MG63 (cell line): Measurements from ENCODE around the gene TLNRD1. TPM values are rescaled to one million over a fixed set of nuclear protein-coding genes. Genes with fewer than 3 reads are reported as not detected.
A peak's percentile ranks its signal among the peaks of the same experiment; 100 is the strongest.

Source experiments
- DNase-seq: peaks from one replicate; pipeline ENCODE4 v3.0.0-alpha.2; 2020
- H3K27me3 ChIP-seq: fragments of 250-450 bp; sonication (Bioruptor Pico); 2 replicates; pipeline ENCODE4 v1.5.1; 2020; ENCODE audit warnings: mild to moderate bottlenecking, moderate library complexity
- H3K36me3 ChIP-seq: fragments of 250-450 bp; sonication (Bioruptor Pico); 2 replicates; pipeline ENCODE4 v1.5.1; 2020; ENCODE audit warnings: mild to moderate bottlenecking, moderate library complexity
- H3K4me3 ChIP-seq: fragments of 250-450 bp; sonication (Bioruptor Pico); 2 replicates; pipeline ENCODE4 v1.5.1; 2020; ENCODE audit warnings: mild to moderate bottlenecking, moderate library complexity
- H3K9me3 ChIP-seq: fragments of 250-450 bp; sonication (Bioruptor Pico); 2 replicates; pipeline ENCODE4 v1.5.1; 2020; ENCODE audit warnings: mild to moderate bottlenecking, moderate library complexity
- total RNA-seq: library from RNA; depleted of rRNA; stranded (reverse); fragments of >200 nt; shearing (Covaris generic); gene quantifications from 2 replicates; pipeline ENCODE4 v1.2.3, GENCODE V29; 2014; ENCODE audit warnings: low replicate concordance

Gene TLNRD1
- total RNA-seq, 1 experiment from 2014 or later = 13.9 TPM

DNA sequence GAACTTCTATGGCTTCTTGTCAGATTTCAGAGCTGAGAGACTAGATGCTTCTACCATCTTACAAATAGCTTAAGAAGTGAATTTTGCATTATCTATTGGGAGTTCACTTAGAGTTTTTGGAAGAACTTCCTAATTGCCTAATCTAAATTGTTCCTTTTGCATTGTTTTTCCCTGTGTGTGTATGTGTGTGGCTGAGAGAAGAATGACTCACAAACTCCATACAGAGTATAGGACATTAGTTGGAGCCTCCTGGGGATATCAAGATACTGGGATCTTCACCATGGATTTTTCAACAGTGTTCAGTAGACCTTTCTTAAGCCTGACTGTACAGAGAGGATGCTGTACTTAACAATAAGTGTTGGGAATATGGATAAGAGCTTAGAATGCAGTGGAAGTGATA is 10.9 kb downstream of the TLNRD1 start:
- no peaks in the 10 kb centered on the region for H3K27me3 ChIP-seq
- H3K9me3 ChIP-seq = no peaks in the 10 kb centered on the region
- H3K36me3 ChIP-seq = peaks cover 11% of the 10 kb centered on the region
- no peak for DNase-seq
- no peak overlapping the region for H3K4me3 ChIP-seq

DNA sequence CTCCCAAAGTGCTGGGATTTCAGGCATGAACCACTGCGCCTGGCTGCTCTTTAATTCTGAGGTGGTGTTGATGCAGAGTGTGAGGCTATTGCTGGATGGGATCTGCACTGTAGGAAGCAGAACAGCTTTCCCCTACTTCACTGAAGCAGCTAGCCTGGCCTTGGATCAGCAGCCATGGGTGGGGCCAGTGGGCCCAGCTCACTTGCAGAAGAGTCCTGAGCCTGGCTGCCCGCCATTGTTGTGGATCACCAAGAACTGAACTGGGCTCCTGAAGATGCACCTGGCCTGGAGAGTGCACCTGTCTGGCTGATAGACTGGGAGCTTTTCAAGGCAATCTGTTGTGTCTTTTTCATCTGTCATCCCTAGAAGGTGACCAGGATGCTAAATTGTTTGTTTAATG is 11.9 kb downstream of the TLNRD1 start:
- no peaks in the 10 kb centered on the region for H3K27me3 ChIP-seq

DNA sequence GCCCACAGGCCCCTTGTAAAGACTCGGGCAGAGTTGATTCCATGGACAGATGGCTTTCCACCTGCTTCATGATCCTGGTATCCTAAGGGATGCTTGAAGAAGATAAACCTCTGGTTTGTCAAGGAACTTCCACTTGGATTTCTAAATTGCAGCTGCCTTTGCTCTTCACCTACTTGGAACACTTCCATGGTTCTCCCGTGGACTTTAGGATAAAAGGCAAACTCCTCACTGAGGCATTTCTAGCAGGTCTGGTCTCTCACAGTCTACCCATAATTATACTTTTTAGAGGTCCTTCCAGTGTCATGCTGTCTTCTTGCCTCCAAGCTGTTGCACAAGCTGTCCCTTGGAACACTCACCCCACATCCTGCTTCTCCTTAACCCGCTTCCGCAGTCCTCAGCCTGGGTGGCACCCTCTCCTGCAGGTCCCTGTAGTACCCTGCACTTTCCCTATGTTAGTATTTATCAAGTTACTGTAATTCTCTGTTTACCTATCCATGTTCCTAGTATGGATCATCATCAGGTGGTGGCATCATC is 12.7 kb downstream of the TLNRD1 start:
- Histone ChIP-seq H3K4me3 (no peak overlapping the region), H3K27me3 (no peaks in the 10 kb centered on the region), H3K36me3 (peaks cover 11% of the 10 kb centered on the region), H3K9me3 (no peaks in the 10 kb centered on the region)
- no peak for DNase-seq

More for the DNA sequence above, 11.9 kb downstream of the TLNRD1 start:
- H3K4me3 ChIP-seq = no peak overlapping the region
- peaks cover 11% of the 10 kb centered on the region for H3K36me3 ChIP-seq
- H3K9me3 ChIP-seq = no peaks in the 10 kb centered on the region
- no peak for DNase-seq

DNA sequence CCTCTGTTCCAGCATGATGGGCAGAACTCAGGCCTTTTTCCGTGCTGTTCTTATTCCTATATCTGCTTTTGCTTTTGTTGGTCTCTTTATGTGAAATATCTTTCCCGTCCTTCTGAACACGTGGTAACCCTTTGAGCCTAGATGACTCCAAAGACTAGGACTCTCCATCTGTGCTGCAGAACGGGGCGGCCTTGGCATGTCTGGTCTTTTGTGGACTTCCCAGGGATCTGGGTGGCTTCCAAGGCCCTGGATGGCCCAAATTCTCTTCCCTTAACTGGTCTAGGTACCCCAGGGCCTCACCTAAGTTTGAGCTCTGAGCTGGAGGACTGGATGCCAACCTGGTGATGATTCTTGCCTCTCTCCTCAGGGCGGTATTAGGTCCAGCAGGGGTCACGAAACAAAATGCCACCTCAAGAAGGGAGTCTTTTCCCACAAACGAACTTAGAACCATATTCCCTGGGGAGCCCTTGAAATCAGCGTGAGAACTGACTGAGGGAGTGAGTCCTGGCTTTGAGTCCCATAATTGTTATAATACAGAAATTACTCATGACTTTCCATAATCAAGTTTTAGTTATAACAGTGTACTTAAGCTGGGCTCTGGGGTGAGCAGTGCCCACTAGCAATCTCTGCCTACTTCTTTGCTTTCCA is 13.8 kb downstream of the TLNRD1 start:
- H3K9me3 ChIP-seq = no peaks in the 10 kb centered on the region
- H3K27me3 ChIP-seq = no peaks in the 10 kb centered on the region
- H3K4me3 ChIP-seq = no peak overlapping the region
- peaks cover 9% of the 10 kb centered on the region for H3K36me3 ChIP-seq
- no peak for DNase-seq

DNA sequence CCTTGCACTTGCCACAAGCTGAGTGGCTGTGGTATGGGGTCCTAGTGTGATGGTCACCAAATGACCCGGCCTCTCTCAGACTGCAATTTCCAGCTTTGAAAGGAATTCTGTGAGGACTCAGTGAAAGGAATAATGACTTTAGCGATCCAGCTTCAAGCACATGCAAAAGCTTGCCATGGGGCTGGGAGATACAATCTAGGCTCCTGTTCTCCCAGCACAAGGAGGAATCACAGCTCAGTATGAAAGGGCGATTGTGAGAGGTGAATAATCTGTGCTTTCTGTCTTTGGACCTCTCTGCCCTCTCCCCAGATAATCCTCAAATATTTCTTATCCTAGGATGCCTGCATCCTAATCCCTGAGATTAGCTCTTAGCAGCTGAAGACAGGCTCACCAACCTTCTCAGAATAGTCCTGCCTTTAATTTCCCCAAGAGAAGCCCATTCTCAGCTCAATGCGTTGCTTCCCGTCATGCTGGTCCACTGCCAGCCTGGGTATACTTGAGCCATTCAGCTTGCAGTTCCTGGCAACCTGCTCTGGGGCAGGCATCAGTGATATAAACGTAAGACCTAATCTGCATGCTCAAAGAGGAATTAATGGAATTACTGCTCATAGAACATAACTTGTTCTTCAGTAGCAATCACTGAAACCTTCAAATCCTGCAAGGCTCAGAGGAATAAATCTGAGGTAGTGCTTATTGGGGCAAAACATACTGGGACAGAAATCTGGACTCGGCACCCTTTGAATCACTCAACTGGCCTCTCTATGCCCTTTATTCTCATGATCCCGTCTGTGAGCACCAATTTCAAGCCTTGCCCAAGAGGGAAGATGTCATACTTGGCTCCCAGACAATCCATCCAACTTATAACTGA is 15.1 kb downstream of the TLNRD1 start:
- Histone ChIP-seq H3K9me3 (no peaks in the 10 kb centered on the region), H3K36me3 (peaks cover 4% of the 10 kb centered on the region), H3K27me3 (no peaks in the 10 kb centered on the region), H3K4me3 (no peak overlapping the region)
- no peak for DNase-seq

DNA sequence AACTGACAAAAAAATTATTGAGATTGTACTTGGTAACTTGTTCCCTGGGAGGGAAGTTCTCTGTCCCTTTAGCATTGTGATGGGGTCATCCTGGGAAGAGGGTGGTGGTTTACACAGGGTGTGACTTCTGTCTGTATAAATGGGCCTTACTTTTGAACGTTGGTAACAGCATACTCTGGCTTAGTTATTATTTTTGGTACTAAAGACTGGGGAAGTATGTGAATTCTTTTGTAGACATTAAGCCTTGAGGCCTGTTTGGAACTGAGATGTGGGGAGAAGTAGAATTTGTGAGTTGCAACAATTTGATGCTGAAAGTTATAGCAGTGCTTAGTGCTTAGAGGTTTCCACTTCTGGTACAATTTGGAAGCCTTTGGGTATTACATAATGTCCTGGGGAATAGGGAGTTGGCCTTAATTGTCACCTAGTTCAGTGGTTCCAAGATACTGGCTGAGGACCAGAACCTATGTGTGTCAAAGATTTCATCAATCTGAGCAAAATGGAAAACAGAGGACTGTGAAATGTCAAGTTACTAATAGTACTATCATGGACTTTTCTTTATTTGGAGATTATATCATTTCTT is 15.9 kb downstream of the TLNRD1 start:
- no peak overlapping the region for H3K4me3 ChIP-seq
- no peak for DNase-seq
- peaks cover 4% of the 10 kb centered on the region for H3K36me3 ChIP-seq
- no peaks in the 10 kb centered on the region for H3K27me3 ChIP-seq
- H3K9me3 ChIP-seq = no peaks in the 10 kb centered on the region; the same call in 1 of the 2 replicates

DNA sequence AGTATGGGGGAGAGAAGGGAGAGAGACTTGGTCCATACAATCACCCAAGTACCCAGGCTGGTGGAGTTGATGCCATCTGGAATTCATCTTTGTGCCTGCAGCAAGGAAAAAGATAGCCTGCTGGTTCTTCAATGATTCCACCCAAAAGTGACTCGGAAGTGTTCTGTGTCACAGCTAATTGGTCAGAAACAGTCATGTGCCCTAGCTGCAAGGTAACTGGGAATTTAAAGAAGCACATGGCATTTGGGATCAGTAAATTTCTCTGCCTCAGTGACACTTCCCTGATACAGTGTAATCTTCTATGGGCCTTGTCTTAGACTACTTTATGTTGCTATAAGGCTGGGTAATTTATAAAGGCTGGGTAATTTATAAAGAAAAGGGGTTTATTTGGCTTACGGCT is 17.5 kb downstream of the TLNRD1 start:
- no peak for DNase-seq
- H3K9me3 ChIP-seq = no peaks in the 10 kb centered on the region; the same call in 1 of the 2 replicates
- no peak overlapping the region for H3K4me3 ChIP-seq
- peaks cover 2% of the 10 kb centered on the region; the same call in 1 of the 2 replicates for H3K36me3 ChIP-seq
- H3K27me3 ChIP-seq = no peaks in the 10 kb centered on the region

DNA sequence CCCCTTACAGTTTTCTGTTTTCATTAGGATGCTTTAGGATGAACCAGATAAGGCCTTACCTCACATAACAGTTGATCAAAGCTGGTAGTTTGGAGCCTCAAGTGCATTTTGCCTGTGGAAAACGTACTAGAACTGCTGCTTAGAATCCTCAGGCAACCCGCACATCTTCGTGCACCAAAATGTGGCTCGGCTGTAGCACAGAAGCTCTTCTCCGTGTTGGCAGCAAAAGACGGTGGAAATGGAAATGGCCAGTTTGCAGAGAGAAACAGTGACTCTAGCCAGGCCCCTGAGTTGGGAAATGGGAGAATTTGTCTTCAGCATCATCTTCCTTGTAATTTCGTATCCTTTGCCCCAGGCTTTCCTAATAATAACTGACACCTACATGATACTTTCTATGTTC is 20.6 kb downstream of the TLNRD1 start:
- Histone ChIP-seq H3K4me3 (no peak overlapping the region), H3K9me3 (no peaks in the 10 kb centered on the region; the same call in 1 of the 2 replicates), H3K36me3 (no peaks in the 10 kb centered on the region), H3K27me3 (no peaks in the 10 kb centered on the region)
- no peak for DNase-seq

DNA sequence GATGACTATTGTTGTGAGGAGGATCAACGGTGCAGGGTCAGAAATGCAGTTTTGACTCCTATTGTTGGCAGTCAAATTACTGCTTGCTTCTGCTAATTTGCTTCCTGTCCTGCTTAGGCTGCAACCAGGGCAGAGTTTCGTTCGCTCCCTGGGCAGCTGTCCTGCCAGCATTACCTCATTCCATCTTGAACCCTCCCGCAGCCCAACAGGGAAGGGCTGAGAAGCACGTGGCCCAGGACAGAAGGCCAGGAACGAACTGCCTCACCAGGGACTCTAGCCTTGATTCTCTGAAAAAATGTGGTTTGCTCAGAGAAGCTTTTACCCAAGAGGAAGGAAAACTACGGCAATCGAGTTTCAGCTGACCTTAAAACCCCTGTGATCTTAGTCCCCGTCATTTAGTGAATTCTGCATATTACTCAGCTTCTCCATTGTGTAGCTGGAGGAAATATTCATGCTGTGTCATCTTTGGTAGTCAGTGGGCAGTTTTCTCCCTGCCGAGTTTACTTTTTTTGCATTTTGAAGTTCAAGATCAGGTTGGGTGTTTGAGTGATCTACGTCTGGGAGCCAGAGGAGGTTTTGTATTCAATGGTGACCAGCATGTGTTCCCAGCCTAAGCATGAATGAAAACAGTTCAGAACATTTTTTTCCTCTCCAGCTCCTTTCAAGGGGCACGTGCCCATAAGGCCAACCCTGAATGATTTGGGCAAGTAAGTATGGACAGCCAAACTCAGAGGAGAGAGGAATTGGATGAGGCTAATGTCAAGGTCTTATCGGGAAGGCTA is 23.0 kb downstream of the TLNRD1 start:
- Histone ChIP-seq H3K4me3 (no peak overlapping the region), H3K36me3 (no peaks in the 10 kb centered on the region), H3K27me3 (no peaks in the 10 kb centered on the region), H3K9me3 (no peaks in the 10 kb centered on the region; the same call in 1 of the 2 replicates)
- DNase-seq = peak; percentile 82

DNA sequence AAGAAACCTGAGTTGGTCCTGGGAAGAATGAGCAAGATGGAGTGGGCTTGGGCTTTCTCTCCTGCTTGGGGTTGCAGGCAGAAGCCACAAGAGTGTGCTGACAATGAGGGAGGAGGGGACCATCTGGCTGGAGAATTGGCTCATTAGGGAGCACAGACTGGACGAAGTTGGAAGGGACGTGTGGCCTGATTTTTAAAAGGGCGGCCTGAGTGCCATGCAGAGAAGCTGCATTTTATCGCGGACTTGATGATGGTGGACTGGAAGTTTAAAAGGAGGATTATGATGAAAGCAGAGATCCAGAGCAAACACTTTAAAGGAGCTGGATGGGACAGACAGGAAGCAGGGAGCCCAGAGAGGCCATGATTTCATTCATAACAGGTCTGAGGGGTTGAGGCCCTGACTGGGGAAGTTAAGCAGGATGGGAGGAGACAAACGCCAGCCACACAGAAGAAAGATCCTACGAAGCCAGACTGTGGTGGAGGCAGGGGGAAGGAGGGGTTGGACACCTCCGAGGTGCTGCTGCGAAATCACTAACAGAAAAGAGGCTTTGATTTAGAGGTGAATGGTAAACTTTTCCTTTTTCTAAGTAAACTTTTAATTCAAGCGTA is 23.6 kb downstream of the TLNRD1 start:
- no peak for DNase-seq
- Histone ChIP-seq H3K9me3 (no peaks in the 10 kb centered on the region; the same call in 1 of the 2 replicates), H3K27me3 (no peaks in the 10 kb centered on the region), H3K4me3 (no peak overlapping the region), H3K36me3 (no peaks in the 10 kb centered on the region)

DNA sequence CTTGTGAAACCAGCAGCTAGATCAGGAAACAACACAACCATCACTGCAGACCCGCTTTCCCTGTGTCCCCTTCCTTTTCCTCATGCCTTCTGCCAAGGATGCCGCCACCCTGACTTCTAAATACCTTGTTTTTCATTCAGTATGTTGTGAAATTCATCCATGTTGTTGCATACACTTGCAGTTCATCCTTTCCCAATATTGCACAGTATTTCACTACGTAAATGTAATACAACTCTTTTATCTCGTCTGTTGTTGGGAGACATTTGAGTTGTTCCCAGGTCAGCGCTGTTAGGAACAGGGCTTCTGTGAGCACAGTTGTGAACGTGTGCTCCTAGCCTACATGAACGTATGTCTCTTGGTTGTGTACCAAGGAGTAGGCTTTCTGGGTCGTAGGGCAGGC is 24.2 kb downstream of the TLNRD1 start:
- no peak overlapping the region for H3K4me3 ChIP-seq
- no peak for DNase-seq
- H3K9me3 ChIP-seq = peaks cover 2% of the 10 kb centered on the region; the same call in 1 of the 2 replicates
- H3K27me3 ChIP-seq = no peaks in the 10 kb centered on the region
- no peaks in the 10 kb centered on the region for H3K36me3 ChIP-seq

DNA sequence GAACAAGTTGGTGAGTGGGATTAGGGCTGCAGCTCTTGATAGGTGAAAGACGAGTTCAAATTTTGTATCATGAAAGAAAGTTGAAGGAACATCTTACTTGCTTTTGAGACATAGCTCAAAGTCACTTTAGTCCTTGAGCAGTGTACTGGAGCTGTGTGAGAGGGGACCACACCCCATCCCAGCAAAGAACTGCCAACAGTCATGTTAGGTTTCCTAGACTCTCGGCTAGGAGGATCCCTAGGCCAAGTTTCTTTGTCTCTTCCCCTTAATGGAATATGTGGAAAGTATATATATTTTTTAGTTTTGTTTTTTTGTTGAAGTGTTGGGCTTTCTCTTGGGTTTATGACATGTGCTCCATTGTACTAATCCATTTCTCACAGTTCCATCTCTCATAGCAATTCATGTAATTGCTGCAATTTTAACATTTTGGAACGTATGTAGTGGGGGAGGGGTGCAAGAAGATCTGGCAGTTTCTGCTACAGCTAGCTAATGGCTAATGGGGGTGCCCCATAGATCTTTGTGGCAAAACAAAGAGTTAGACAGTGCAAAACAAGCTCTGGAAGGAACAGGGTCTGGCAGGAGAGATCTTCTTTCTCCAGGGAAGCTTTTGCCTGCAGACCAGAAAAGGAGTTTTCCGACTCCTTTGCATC is 25.1 kb downstream of the TLNRD1 start:
- no peaks in the 10 kb centered on the region for H3K27me3 ChIP-seq
- H3K36me3 ChIP-seq = no peaks in the 10 kb centered on the region
- DNase-seq = no peak
- H3K4me3 ChIP-seq = no peak overlapping the region
- H3K9me3 ChIP-seq = peaks cover 7% of the 10 kb centered on the region

DNA sequence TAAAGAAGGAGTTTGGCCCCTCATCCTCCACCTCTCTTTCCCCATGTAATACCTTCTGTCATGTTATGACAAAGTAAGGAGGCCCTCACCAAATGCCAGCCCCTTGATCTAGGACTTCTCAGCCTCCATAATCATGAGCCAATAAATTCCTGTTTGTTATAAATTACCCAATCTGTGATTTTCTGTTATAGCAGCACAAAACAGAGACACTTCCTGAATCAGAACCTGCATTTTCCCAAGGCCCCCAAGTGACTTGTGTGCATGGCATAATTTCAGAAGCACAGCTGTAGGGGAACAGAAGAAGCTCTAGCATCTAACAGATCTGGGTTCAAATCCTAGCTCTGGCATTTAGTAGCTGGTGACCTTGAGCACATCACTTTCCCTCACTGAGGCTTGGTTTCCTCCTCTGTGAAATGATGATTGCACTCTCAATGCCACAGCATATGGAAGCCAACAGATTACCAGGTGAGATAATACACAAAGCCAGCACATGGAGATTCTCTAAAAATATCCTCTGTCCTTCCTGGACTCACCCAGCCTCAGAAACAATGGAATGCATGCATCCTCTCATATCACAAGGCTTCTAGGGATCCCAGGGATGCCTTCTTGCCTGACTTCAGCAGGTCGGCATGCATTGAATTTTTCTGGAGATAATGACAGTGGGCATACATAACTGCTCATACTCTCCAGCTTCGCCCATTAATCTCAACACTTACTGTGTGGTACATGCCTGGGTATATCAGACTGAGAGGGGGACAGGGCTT is 26.3 kb downstream of the TLNRD1 start:
- no peak for DNase-seq
- Histone ChIP-seq H3K27me3 (no peaks in the 10 kb centered on the region), H3K36me3 (no peaks in the 10 kb centered on the region), H3K4me3 (no peak overlapping the region), H3K9me3 (peaks cover 7% of the 10 kb centered on the region)

DNA sequence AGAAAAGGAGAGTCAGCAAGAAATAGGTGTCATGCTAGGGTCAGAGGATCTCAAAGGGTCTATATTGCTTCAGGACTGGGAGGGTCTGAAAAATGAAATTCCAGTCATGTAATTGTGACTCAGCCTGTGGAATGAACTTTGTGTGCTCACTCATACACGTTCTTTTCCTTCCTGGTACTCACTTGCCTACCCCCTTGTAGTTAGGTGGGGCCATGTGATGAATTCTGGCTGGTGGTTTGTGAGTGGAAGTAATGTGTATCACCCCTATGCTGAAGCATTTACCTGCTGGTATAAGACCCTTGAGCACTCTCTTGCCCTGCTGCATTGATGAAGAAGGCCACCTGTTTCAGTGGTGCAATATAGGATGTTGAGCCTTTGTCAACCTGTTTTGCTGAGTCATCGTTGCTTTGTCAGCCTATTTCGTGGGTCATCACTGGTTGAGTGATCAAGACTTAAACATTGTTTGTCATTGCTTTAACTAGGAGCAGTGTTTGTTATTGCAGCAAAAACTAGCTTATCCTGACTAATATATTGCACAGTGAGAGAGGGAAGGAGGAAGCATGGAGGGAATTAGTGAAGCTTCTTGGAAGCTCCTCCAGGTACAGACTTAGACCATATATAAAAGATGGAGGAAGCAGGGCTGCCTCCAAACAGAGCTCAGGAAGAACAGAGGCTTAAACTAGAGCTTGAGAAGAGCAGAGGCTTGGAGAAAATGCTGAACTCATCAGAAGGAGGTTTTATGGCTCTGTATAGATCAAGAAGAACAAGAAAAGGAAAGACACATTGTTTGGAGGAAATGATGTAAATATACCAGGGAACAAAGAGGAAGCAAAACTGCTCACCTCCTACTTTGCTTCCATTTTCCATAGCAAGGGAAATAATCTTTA is 28.9 kb downstream of the TLNRD1 start:
- Histone ChIP-seq H3K36me3 (no peaks in the 10 kb centered on the region), H3K4me3 (no peak overlapping the region), H3K9me3 (peaks cover 7% of the 10 kb centered on the region), H3K27me3 (no peaks in the 10 kb centered on the region)
- no peak for DNase-seq
